PC-3 (cell line): Measurements from ENCODE around the gene KCNH5. TPM values are rescaled to one million over a fixed set of nuclear protein-coding genes. Genes with fewer than 3 reads are reported as not detected.

Experiments used
- ATAC-seq: fragments of 200-7000 bp; cut with Tn5 transposase; 2 replicates; pipeline ENCODE4 v1.9.1; 2020; ENCODE audit warnings: mild to moderate bottlenecking, moderate library complexity
- BruUV-seq: library from RNA; stranded (reverse); fragments of 400-500 nt; replicated peaks from 2 replicates; lab custom pipeline; 2021; lab: Mats Ljungman, UMichigan
- CTCF ChIA-PET: fragments of 300-600 bp; sonication (Branson Sonifier 250); formaldehyde crosslinking; loops from one replicate; lab custom pipeline; 2022; ENCODE audit warnings: antibody characterized with exemption; lab: Charles Lee
- POLR2A ChIA-PET: fragments of 300-600 bp; sonication (Branson Sonifier 250); formaldehyde crosslinking; loops from one replicate; lab custom pipeline; 2022; ENCODE audit warnings: antibody characterized with exemption; ENCODE audit not compliant: unreplicated experiment; lab: Charles Lee
- DNase-seq: peaks from one replicate; pipeline ENCODE4 v3.0.0-alpha.2; 2015
- H2AFZ ChIP-seq: fragments of 300-600 bp; sonication (generic); 2 replicates; pipeline ENCODE4 v1.6.0; 2016; ENCODE audit warnings: antibody characterized with exemption, low read length
- H3F3A ChIP-seq: fragments of 300-600 bp; sonication (generic); one replicate; pipeline ENCODE4 v1.6.0; 2017; ENCODE audit warnings: antibody characterized with exemption, low read length, control low read depth, mild to moderate bottlenecking; ENCODE audit not compliant: unreplicated experiment
- H3K27ac ChIP-seq: fragments of 300-600 bp; sonication (generic); 2 replicates; pipeline ENCODE4 v1.5.1; 2016; ENCODE audit warnings: mild to moderate bottlenecking, low read length
- H3K27me3 ChIP-seq: fragments of 300-600 bp; sonication (generic); 2 replicates; pipeline ENCODE4 v1.6.1; 2016; ENCODE audit warnings: low read length, mixed read lengths
- H3K36me3 ChIP-seq: fragments of 300-600 bp; sonication (generic); 2 replicates; pipeline ENCODE4 v1.6.1; 2016; ENCODE audit warnings: low read depth, mixed run types, low read length, mixed read lengths
- H3K4me1 ChIP-seq: fragments of 300-600 bp; sonication (generic); 2 replicates; pipeline ENCODE4 v1.5.1; 2016; ENCODE audit warnings: low read length; ENCODE audit not compliant: insufficient read depth
- H3K4me2 ChIP-seq: fragments of 300-600 bp; sonication (generic); 2 replicates; pipeline ENCODE4 v1.6.0; 2016; ENCODE audit warnings: low read length
- H3K4me3 ChIP-seq: fragments of 300-600 bp; sonication (generic); 2 replicates; pipeline ENCODE4 v1.5.1; 2016; ENCODE audit warnings: mild to moderate bottlenecking, low read length, mixed read lengths
- H3K79me2 ChIP-seq: fragments of 300-600 bp; sonication (generic); 2 replicates; pipeline ENCODE4 v1.6.1; 2017; ENCODE audit warnings: low read length, mixed read lengths
- H3K9ac ChIP-seq: fragments of 300-600 bp; sonication (generic); 2 replicates; pipeline ENCODE4 v1.6.0; 2016; ENCODE audit warnings: mild to moderate bottlenecking, low read length
- H3K9me2 ChIP-seq: fragments of 300-600 bp; sonication (generic); replicated peaks from 2 replicates; pipeline ENCODE4 v1.6.1; 2016; ENCODE audit warnings: mixed run types, low read length, mixed read lengths
- H3K9me3 ChIP-seq: fragments of 300-600 bp; sonication (generic); 2 replicates; pipeline ENCODE4 v1.6.1; 2016; ENCODE audit warnings: low read length, mixed read lengths
- H4K20me1 ChIP-seq: fragments of 300-600 bp; sonication (generic); 2 replicates; pipeline ENCODE4 v1.6.1; 2016; ENCODE audit warnings: low read length, mixed read lengths
- EZH2 ChIP-seq: fragments of 300-600 bp; sonication (generic); IDR thresholded peaks from one replicate; pipeline ENCODE4 v1.6.1; 2017; ENCODE audit warnings: antibody characterized with exemption, mild to moderate bottlenecking, low read length; ENCODE audit not compliant: unreplicated experiment
- EZH2phosphoT487 ChIP-seq: fragments of 300-600 bp; sonication (generic); IDR thresholded peaks from 2 replicates; pipeline ENCODE4 v1.6.1; 2018; ENCODE audit warnings: mild to moderate bottlenecking, antibody characterized with exemption, low read length, borderline replicate concordance
- intact Hi-C: fragments of 100-400 bp; cut with micrococcal nuclease; formaldehyde crosslinking; loops from 2 replicates; pipeline ENCODE4 v1.9.0; 2023
- total RNA-seq: library from RNA; depleted of rRNA; stranded (reverse); fragments of >200 nt; gene quantifications from 2 replicates; pipeline ENCODE4 v1.2.3, GENCODE V29; 2014
- TF ChIP-seq, protein P1 (sequence below): fragments of 300-600 bp; sonication (generic); conservative IDR thresholded peaks from 2 replicates; pipeline ENCODE4 v1.5.1; 2017; ENCODE audit warnings: antibody characterized with exemption, low read depth, mild to moderate bottlenecking, low read length

Gene KCNH5
- total RNA-seq, 1 experiment from 2014 or later, result not detected

DNA sequence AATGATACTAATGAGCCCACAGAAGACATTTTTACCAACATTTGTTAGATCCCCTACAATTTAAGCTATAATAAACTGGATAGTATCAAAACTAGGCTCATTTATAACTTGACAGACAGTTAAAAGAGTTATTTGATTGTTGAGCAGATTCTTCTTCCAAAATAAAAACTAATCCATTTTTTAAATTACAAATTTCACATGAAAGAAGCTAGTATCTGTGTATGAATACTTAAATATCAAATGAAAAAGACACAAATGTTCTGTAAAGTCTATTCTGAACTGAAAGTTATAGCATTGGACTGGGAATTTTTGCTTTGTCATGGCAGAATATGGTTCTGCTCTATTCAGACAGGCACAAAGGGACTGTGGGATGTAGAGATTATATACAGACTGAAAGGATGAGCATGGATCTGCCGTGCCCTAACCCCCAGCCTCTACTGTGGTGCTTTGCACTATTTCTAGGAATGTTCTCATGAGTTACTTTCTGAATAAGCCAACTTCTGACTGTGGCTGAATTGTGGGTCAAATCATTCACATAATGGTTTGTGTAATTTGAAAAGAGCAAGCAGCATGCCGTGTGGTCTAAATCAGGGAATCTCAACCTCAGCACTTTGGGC lies 352.7 kb downstream of the KCNH5 start:
- peak; percentile 7 for ATAC-seq
- 0 out of 2 replicates have a peak, but pooled peaks cover 4% of the 10 kb centered on the region for H3K9me2 ChIP-seq
- peak overlapping the region; percentile 89 for H2AFZ ChIP-seq
- intact Hi-C loops, result loop anchor here (1.0 to 5.0 kb wide), 2 partner anchors 14 to 515 kb away; no protein-coding TSS in a partner anchor
- no peaks in the 10 kb centered on the region for H4K20me1 ChIP-seq
- H3F3A ChIP-seq, result no peaks in the 10 kb centered on the region
- H3K9me3 ChIP-seq, result no peaks in the 10 kb centered on the region
- H3K27me3 ChIP-seq, result no peaks in the 10 kb centered on the region
- no peak for DNase-seq
- ChIA-PET POLR2A (interaction anchor here (0.6 kb wide), 1 partner anchor 1611 kb away, joined by 4 read pairs; no protein-coding TSS in a partner anchor), CTCF (interaction anchor here (0.6 kb wide), 1 partner anchor 13 kb away, joined by 3 read pairs; no protein-coding TSS in a partner anchor)
- no peaks in the 10 kb centered on the region for H3K36me3 ChIP-seq
- peak overlapping the region; percentile 26; the same call in 1 of the 2 replicates for H3K4me3 ChIP-seq
- H3K4me2 ChIP-seq, result peak overlapping the region; percentile 75
- peak overlapping the region; percentile 45 for H3K9ac ChIP-seq
- no TSS peak for BruUV-seq
- H3K79me2 ChIP-seq, result no peaks in the 10 kb centered on the region
- TF ChIP-seq EZH2 (no peak), EZH2phosphoT487 (no peak)
- H3K4me1 ChIP-seq, result peaks cover 35% of the 10 kb centered on the region
- peak overlapping the region; percentile 76 for H3K27ac ChIP-seq

DNA sequence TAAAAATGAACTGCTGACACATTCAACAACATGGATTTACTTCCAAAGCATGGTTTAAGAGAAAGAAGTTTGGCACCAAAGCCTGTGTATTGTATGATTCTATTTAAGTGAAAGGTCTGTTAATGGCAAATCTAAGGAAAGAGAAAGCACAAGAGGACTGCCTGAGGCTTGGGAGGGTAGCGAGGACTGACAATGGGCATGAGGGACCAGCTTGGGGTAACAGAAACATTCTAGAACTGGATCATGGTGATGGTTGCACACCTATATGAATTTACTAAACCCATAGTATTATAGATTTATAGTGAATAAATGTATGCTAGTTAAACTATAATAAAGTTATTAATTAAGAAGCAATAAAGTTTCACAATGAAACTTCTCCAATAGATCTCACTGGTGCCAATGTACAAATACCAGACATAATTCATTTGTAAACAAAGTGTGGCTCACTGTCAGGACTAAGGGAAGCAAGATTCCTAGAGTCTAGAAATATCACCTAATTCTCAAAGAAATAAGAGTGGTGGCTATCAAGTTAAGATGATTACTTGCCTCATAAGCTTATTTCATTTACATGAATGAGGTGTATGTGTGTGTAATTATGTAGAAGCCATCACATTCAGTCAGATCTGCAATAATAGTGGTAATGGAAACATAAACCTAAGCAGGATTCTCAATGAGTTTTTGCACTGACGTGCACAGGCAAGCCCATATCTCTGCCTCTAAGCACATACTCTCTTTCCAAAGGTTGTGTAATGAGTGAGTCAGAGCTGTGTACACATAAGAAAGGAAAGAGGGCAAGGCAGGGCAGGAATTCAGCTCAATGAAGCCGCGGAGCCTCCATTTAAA lies 353.4 kb downstream of the KCNH5 start:
- H3K9me2 ChIP-seq, result no peaks in the 10 kb centered on the region
- no peaks in the 10 kb centered on the region for H3K79me2 ChIP-seq
- H3K4me1 ChIP-seq, result peaks cover 35% of the 10 kb centered on the region
- no peaks in the 10 kb centered on the region for H3K27me3 ChIP-seq
- ATAC-seq (peak; percentile 97), DNase-seq (peak; percentile 95)
- no peaks in the 10 kb centered on the region for H3K9me3 ChIP-seq
- H3K9ac ChIP-seq, result peak overlapping the region; percentile 45
- POLR2A ChIA-PET, result interaction anchor here (0.6 kb wide), 1 partner anchor 1612 kb away, joined by 4 read pairs; no protein-coding TSS in a partner anchor
- intact Hi-C loops, result loop anchor here (1.0 to 5.0 kb wide), 2 partner anchors 14 to 515 kb away; no protein-coding TSS in a partner anchor
- H3F3A ChIP-seq, result no peaks in the 10 kb centered on the region
- TF ChIP-seq EZH2phosphoT487, result no peak
- TF ChIP-seq, protein P1, sequence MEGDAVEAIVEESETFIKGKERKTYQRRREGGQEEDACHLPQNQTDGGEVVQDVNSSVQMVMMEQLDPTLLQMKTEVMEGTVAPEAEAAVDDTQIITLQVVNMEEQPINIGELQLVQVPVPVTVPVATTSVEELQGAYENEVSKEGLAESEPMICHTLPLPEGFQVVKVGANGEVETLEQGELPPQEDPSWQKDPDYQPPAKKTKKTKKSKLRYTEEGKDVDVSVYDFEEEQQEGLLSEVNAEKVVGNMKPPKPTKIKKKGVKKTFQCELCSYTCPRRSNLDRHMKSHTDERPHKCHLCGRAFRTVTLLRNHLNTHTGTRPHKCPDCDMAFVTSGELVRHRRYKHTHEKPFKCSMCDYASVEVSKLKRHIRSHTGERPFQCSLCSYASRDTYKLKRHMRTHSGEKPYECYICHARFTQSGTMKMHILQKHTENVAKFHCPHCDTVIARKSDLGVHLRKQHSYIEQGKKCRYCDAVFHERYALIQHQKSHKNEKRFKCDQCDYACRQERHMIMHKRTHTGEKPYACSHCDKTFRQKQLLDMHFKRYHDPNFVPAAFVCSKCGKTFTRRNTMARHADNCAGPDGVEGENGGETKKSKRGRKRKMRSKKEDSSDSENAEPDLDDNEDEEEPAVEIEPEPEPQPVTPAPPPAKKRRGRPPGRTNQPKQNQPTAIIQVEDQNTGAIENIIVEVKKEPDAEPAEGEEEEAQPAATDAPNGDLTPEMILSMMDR, result no peak
- no peak for TF ChIP-seq EZH2
- no peaks in the 10 kb centered on the region for H4K20me1 ChIP-seq
- no TSS peak for BruUV-seq
- CTCF ChIA-PET, result interaction anchor here (0.6 kb wide), 2 partner anchors 12 to 1312 kb away, joined by 3 to 4 read pairs; no protein-coding TSS in a partner anchor
- peak overlapping the region; percentile 89 for H2AFZ ChIP-seq
- peak overlapping the region; percentile 75 for H3K4me2 ChIP-seq
- peak overlapping the region; percentile 47 for H3K4me3 ChIP-seq
- H3K36me3 ChIP-seq, result no peaks in the 10 kb centered on the region
- H3K27ac ChIP-seq, result peak overlapping the region; percentile 76

- Histone ChIP-seq H3K27ac (no peak overlapping the region), H3K79me2 (no peaks in the 10 kb centered on the region), H3K4me1 (peaks cover 35% of the 10 kb centered on the region), H3F3A (no peaks in the 10 kb centered on the region), H2AFZ (no peak overlapping the region), H3K36me3 (no peaks in the 10 kb centered on the region), H3K4me2 (no peak overlapping the region), H3K9me3 (no peaks in the 10 kb centered on the region), H4K20me1 (no peaks in the 10 kb centered on the region), H3K27me3 (peaks cover 1% of the 10 kb centered on the region; the same call in 1 of the 2 replicates), H3K9me2 (no peaks in the 10 kb centered on the region), H3K9ac (no peak overlapping the region), H3K4me3 (no peak overlapping the region)
- no TSS peak for BruUV-seq
- intact Hi-C loops, result loop anchor here (5.0 kb wide), 1 partner anchor 512 kb away; no protein-coding TSS in a partner anchor
- DNase-seq (peak; percentile 57), ATAC-seq (peak; percentile 48)
- ChIA-PET POLR2A (no interaction called here), CTCF (no interaction called here)
- TF ChIP-seq EZH2phosphoT487, result no peak
- no peak for TF ChIP-seq EZH2
- TF ChIP-seq, protein P1, result no peak
These were observed 355.5 kb downstream of the KCNH5 start for GRCh38 chr14:62689733-62690132.
